Measurements from ENCODE around the gene A1CF.
A peak's percentile ranks its signal among the peaks of the same experiment; 100 is the strongest.
"Not testable (repeated sequence)": the region's sequence is repeated elsewhere in the genome, so short reads cannot be mapped to it uniquely, and the experiment has no call there.

The A1CF gene

DNA sequence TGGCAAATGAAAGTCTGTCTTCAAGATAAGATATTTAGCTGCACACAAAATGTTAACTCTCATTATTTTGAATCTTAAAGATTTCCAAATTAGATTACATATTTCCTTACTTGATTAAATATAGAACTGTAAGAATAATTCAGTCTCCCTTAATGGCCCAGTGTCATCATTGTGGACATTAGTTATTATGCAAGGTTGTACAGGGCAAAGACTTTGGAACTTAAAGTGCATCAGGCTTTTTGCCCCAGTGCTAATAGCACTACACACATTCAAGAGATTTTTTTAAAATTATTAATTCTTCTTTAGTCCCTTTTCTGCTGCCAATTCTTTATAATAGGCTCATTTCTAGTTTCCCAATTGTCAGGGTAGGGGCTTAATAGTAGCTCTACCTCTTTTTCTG, 103.4 kb downstream of the A1CF start:
- not testable (repeated sequence) for DNase-seq

- DNase-seq = peak; percentile 19
Observed at GRCh38 chr10:50780036-50780435, 105.4 kb downstream of the A1CF start.

GRCh38 chr10:50774868-50775267, 110.6 kb downstream of the A1CF start:
- not testable (repeated sequence) for DNase-seq

DNA sequence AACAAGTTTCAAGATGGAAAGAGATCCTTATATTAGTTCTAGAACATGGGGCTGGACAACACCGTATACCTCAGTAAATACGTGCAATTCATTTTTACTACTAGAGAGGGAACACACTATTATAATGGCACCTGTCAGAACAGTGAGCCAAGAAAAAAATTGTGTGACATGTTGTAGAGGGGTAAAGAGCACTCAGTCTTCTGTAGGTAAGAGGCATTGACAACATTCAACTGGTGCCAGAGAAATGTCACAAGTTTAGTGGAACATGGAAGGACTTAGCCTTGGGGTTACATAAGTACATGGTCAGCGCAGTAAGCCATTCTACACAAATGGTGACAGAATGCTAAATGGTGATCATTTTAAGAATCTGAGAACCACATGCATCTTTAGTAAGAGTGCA, 113.4 kb downstream of the A1CF start:
- not testable (repeated sequence) for DNase-seq

DNA sequence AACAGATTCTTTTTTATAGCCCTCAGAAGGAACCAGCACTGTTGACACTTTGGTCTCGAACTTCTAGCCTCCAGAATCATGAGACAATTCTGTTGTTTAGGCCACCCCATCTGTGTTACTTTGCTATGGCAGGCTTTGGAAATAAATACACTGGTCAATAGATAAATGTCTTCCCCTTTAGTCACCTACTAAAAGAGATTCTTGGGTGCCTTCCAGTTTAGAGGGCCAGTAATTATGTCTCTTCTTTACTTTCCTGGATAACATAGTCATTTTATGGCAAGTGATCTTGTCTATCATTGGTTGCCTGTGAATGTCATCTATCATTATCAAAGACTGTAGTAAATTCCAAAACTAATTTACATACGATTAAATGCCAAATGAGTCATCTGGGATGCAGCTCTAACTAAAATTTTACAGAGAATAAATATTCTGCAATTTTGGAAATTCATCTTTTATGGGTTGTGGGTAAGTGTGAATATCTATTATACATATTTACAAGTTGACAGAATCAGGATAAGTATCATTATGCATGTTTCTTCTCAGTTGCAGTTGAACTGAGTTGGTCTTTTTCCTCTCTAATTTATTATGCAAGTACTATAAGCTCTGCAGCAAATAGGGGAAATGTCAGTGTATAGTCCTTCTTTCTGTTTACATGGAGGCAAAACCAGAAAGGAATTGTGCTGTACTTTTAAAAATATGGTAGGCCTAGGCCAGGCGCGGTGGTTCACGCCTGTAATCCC, 118.5 kb downstream of the A1CF start:
- DNase-seq = peak; percentile 87
